ENCODE data around the gene EXOC7. TPM values are rescaled to one million over a fixed set of nuclear protein-coding genes. Genes with fewer than 3 reads are reported as not detected.

EXOC7 gene
- total RNA-seq, 1 experiment from 2014 or later = 117 TPM

- Histone ChIP-seq H3K9me3 (ENCODE audit: low read depth, low read length, poor library complexity, severe bottlenecking) (no peaks in the 10 kb centered on the region), H3K4me1 (ENCODE audit: insufficient read depth, low read length, poor library complexity, severe bottlenecking) (peaks cover 41% of the 10 kb centered on the region), H3K27me3 (replicated peaks; ENCODE audit: insufficient read depth, low read depth, low read length, poor library complexity) (no peaks in the 10 kb centered on the region), H3K36me3 (ENCODE audit: insufficient read depth, low read length, poor library complexity, severe bottlenecking) (no peaks in the 10 kb centered on the region), H3K27ac (ENCODE audit: low read depth, low read length, poor library complexity, severe bottlenecking) (no peak overlapping the region), H3K4me3 (ENCODE audit: low read depth, low read length, poor library complexity, severe bottlenecking) (no peak overlapping the region)
- ChIA-PET POLR2A (ENCODE audit: low non-redundant PET) (no interaction called here), CTCF (no interaction called here)
- BruUV-seq (replicated peaks) = no TSS peak
- TF ChIP-seq EZH2 (IDR thresholded peaks at IDR 0.05; ENCODE audit: borderline replicate concordance, low read depth, low read length, poor library complexity, severe bottlenecking) = no peak
- no peak for DNase-seq (ENCODE audit: low spot score)
- intact Hi-C loops (cut with micrococcal nuclease; ENCODE audit: unreplicated experiment) = no loop called here
These were observed 35.5 kb upstream of the EXOC7 start for GRCh38 chr17:76138896-76139752.

- no peaks in the 10 kb centered on the region for H3K36me3 ChIP-seq (ENCODE audit: insufficient read depth, low read length, poor library complexity, severe bottlenecking)
- no peak for DNase-seq (ENCODE audit: low spot score)
- intact Hi-C loops (cut with micrococcal nuclease; ENCODE audit: unreplicated experiment) = no loop called here
- POLR2A ChIA-PET (ENCODE audit: low non-redundant PET) = no interaction called here
- peaks cover 36% of the 10 kb centered on the region for H3K4me1 ChIP-seq (ENCODE audit: insufficient read depth, low read length, poor library complexity, severe bottlenecking)
- H3K9me3 ChIP-seq (ENCODE audit: low read depth, low read length, poor library complexity, severe bottlenecking) = no peaks in the 10 kb centered on the region
- TF ChIP-seq EZH2 (IDR thresholded peaks at IDR 0.05; ENCODE audit: borderline replicate concordance, low read depth, low read length, poor library complexity, severe bottlenecking) = no peak
- TF ChIP-seq CTCF (conservative IDR thresholded peaks at IDR 0.05; ENCODE audit: low read depth, low read length) = no peak
- H3K4me3 ChIP-seq (ENCODE audit: low read depth, low read length, poor library complexity, severe bottlenecking) = no peak overlapping the region
- no TSS peak for BruUV-seq (replicated peaks)
- H3K27ac ChIP-seq (ENCODE audit: low read depth, low read length, poor library complexity, severe bottlenecking) = no peak overlapping the region
- CTCF ChIA-PET = interaction anchor here (0.7 kb wide), 1 partner anchor 17 kb away, joined by 4 read pairs; no protein-coding TSS in a partner anchor
- H3K27me3 ChIP-seq (replicated peaks; ENCODE audit: insufficient read depth, low read depth, low read length, poor library complexity) = no peaks in the 10 kb centered on the region
These were observed 34.8 kb upstream of the EXOC7 start for GRCh38 chr17:76138234-76138895.

GRCh38 chr17:76137351-76138233 is 34.0 kb upstream of the EXOC7 start:
- DNase-seq (ENCODE audit: low spot score) = no peak
- Histone ChIP-seq H3K4me1 (ENCODE audit: insufficient read depth, low read length, poor library complexity, severe bottlenecking) (peaks cover 29% of the 10 kb centered on the region), H3K27me3 (replicated peaks; ENCODE audit: insufficient read depth, low read depth, low read length, poor library complexity) (no peaks in the 10 kb centered on the region), H3K4me3 (ENCODE audit: low read depth, low read length, poor library complexity, severe bottlenecking) (no peak overlapping the region), H3K36me3 (ENCODE audit: insufficient read depth, low read length, poor library complexity, severe bottlenecking) (no peaks in the 10 kb centered on the region), H3K27ac (ENCODE audit: low read depth, low read length, poor library complexity, severe bottlenecking) (no peak overlapping the region), H3K9me3 (ENCODE audit: low read depth, low read length, poor library complexity, severe bottlenecking) (no peaks in the 10 kb centered on the region)
- intact Hi-C loops (cut with micrococcal nuclease; ENCODE audit: unreplicated experiment) = no loop called here
- no TSS peak for BruUV-seq (replicated peaks)
- no peak for TF ChIP-seq CTCF (conservative IDR thresholded peaks at IDR 0.05; ENCODE audit: low read depth, low read length)
- no peak for TF ChIP-seq EZH2 (IDR thresholded peaks at IDR 0.05; ENCODE audit: borderline replicate concordance, low read depth, low read length, poor library complexity, severe bottlenecking)
- ChIA-PET POLR2A (ENCODE audit: low non-redundant PET) (no interaction called here), CTCF (interaction anchor here (0.7 kb wide), 1 partner anchor 16 kb away, joined by 4 read pairs; no protein-coding TSS in a partner anchor)

Data from A673 (cell line).